Esophagus muscularis mucosa (tissue), 4 donors: ENCODE measurements around the gene TMEM60.

Source experiments
- EP300 ChIP-seq: sonication (generic); formaldehyde crosslinking; IDR thresholded peaks from one replicate; pipeline ENCODE4 v1.6.1; 2017; ENCODE audit warnings: antibody characterized with exemption
- POLR2A ChIP-seq: fragments of 450-650 bp; IDR thresholded peaks from one replicate; pipeline ENCODE4 v1.6.1; 2017; ENCODE audit warnings: antibody characterized with exemption, moderate library complexity, mild to moderate bottlenecking, low read depth
- POLR2AphosphoS5 ChIP-seq, 2 donors: sonication (generic); formaldehyde crosslinking; IDR thresholded peaks; one replicate each; pipeline ENCODE4 v1.6.1; 2017; ENCODE audit warnings: antibody characterized with exemption in 2 of 2
- TF ChIP-seq, protein P1 (sequence below), 3 experiments: fragments of 200-600 bp in 2 of 3; fragments of 450-650 bp in 1 of 3; sonication (generic) in 2 of 3; IDR thresholded peaks; one replicate each; pipeline ENCODE4 v1.5.1; 2017 to 2019; ENCODE audit warnings: antibody characterized with exemption in 3 of 3, mild to moderate bottlenecking in 2 of 3, moderate library complexity in 1 of 3

GRCh38 chr7:77746164-77746823 is 51.9 kb downstream of the TMEM60 start:
- TF ChIP-seq, protein P1, sequence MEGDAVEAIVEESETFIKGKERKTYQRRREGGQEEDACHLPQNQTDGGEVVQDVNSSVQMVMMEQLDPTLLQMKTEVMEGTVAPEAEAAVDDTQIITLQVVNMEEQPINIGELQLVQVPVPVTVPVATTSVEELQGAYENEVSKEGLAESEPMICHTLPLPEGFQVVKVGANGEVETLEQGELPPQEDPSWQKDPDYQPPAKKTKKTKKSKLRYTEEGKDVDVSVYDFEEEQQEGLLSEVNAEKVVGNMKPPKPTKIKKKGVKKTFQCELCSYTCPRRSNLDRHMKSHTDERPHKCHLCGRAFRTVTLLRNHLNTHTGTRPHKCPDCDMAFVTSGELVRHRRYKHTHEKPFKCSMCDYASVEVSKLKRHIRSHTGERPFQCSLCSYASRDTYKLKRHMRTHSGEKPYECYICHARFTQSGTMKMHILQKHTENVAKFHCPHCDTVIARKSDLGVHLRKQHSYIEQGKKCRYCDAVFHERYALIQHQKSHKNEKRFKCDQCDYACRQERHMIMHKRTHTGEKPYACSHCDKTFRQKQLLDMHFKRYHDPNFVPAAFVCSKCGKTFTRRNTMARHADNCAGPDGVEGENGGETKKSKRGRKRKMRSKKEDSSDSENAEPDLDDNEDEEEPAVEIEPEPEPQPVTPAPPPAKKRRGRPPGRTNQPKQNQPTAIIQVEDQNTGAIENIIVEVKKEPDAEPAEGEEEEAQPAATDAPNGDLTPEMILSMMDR (IDR thresholded peaks at IDR 0.05), result no peak
- TF ChIP-seq EP300 (no peak), POLR2AphosphoS5 (IDR thresholded peaks at IDR 0.05) (no peak), POLR2A (no peak)
